Cardiac ventricle fibroblast (primary cell): Measurements from ENCODE around the gene IL9. TPM values are rescaled to one million over a fixed set of nuclear protein-coding genes. Genes with fewer than 3 reads are reported as not detected.

ENCODE experiments used
- total RNA-seq: library from RNA; depleted of rRNA; stranded (reverse); fragments of >200 nt; gene quantifications from 2 replicates; pipeline ENCODE4 v1.2.3, GENCODE V29; 2015

Gene IL9
- total RNA-seq, result not detected in 2 replicates

DNA sequence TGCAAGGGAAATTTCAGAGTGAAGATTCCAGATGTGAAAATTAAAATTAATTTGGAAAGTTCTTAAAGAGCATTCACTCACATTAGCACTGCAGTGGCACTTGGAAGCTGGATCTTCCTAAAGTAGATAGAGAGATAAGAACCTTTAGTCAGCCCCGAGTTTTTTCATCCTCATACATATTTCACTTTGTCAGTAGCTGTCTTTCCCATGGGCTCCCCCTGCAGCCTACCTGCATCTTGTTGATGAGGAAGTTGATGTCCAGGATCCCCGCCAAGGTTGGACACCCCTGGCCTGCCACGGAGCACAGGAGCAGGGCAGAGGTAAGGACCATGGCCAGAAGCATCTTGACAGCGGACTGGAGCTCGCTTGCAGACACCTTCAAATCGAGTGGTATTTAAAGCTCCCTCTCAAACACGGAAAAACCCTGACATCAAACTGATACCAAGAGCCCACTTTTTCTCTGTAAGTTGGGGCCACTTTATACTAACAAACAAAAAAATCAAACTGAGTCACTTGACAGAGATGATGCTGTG is at the start of gene IL9:
IL9 (minus strand) TSS at position 368 of the 533 bp plus-strand sequence; CDS start at position 343, 25 bp downstream.

Other genes with a start within 250 kb of the IL9 start
- not detected in 2 replicates for gene SLC25A48, start 61.2 kb downstream of the IL9 start, total RNA-seq
- not detected in 2 replicates for gene LECT2, start 59.1 kb upstream of the IL9 start, total RNA-seq
- 319 and 366 TPM in 2 replicates for gene TGFBI, start 133.1 kb upstream of the IL9 start, total RNA-seq
- gene SMAD5, start 237.0 kb upstream of the IL9 start, total RNA-seq, result 57.4 and 68.7 TPM in 2 replicates